ENCODE results near the gene CCDC157.
A peak's percentile ranks its signal among the peaks of the same experiment; 100 is the strongest.

Gene CCDC157

DNA sequence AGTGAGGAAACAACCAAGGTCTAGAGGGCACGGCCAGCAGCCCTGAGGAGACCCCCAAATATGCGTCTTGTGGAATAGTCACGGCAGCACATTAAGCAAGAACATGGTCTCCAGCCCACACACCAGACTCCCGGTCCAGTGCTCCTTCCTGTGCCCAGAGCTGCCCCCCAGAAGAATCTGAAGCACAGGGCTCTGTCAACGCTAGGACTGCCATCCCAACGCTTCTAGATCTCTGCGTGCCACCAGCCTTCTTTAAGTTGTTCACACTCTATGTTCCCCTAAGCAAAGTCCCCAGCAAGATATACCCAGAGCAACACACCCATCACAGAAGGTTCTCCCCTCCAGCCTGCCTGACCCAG, 36.5 kb downstream of the CCDC157 start (continued):
- TF ChIP-seq ZNF560 (tag by site-specific recombination; IDR thresholded peaks at IDR 0.05; ENCODE audit: borderline replicate concordance) (no peak), ZNF10 (tag by site-specific recombination; IDR thresholded peaks at IDR 0.05) (no peak), ZNF341 (tag by site-specific recombination; IDR thresholded peaks at IDR 0.05; ENCODE audit: low read depth) (no peak)

DNA sequence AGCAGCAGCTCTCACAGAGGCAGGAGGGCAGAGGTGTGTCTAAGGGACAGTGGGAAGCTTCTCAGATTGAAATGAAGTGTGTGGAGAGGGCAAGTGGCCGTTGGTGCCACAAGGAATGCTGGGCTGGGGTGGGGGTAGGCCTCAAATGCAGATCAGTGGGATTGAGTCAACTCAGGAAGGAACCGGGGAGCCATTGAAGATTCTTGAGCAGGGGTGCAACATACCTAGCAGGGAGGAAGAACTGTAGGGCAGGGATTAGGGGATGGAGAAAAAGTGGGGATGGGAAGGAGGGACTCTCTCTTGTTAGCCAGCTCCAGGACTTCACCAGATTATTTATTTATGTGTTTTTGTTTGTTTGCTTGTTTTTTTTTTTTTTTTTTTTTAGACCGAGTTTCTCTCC, 37.1 kb downstream of the CCDC157 start:
- ChIA-PET POLR2A (no interaction called here), CTCF (interaction anchor here (1.0 to 5.6 kb wide), 3 partner anchors 31 to 105 kb away, joined by 3 to 71 read pairs (median 28); partner anchors contain the start of gene MTFP1)
- Histone ChIP-seq H3K4me3 (ENCODE audit: low read depth, low read length) (no peak overlapping the region), H3K36me3 (ENCODE audit: control insufficient read depth in 2 of 2, insufficient read depth in 1 of 2, low read length in 2 of 2) (no peaks in the 10 kb centered on the region), H3K4me1 (ENCODE audit: control insufficient read depth, insufficient read depth, low read length) (peaks cover 3% of the 10 kb centered on the region; the same call in 1 of the 2 replicates), H3K9me3 (ENCODE audit: control insufficient read depth, insufficient read depth, low read depth, low read length) (no peaks in the 10 kb centered on the region), H3K27ac (ENCODE audit: extremely low read depth, low read depth, low read length) (no peak overlapping the region)
- TF ChIP-seq ZNF248 (tag by site-specific recombination; IDR thresholded peaks at IDR 0.05) (no peak), ZNF16 (tag by site-specific recombination; IDR thresholded peaks at IDR 0.05; ENCODE audit: low read depth) (peak; percentile 89), GLI4 (tag by site-specific recombination; IDR thresholded peaks at IDR 0.05) (no peak)

GRCh38 chr22:30396871-30397655, 40.3 kb downstream of the CCDC157 start, which contains the start of gene SEC14L2:
Gene SEC14L2 (plus strand): TSS chr22:30397018. CDS start chr22:30397117, 99 bp downstream.
- ChIA-PET POLR2A (interaction anchor here (0.6 to 4.6 kb wide), 15 partner anchors 10 to 194 kb away, joined by 3 to 86 read pairs (median 5); partner anchors contain the start of genes CASTOR1, CCDC157, MTFP1 and PES1), CTCF (interaction anchor here (0.6 to 2.8 kb wide), 9 partner anchors 9 to 489 kb away, joined by 3 to 18 read pairs (median 4); partner anchors contain the start of gene RNF215)
- Histone ChIP-seq H3K36me3 (ENCODE audit: control insufficient read depth in 2 of 2, insufficient read depth in 1 of 2, low read length in 2 of 2) (peaks cover 0 to 6% of the 10 kb centered on the region in 2 experiments; a peak in 2 of 3 replicates), H3K4me1 (ENCODE audit: control insufficient read depth, insufficient read depth, low read length) (peaks cover 3% of the 10 kb centered on the region; the same call in 1 of the 2 replicates), H3K9me3 (ENCODE audit: control insufficient read depth, insufficient read depth, low read depth, low read length) (no peaks in the 10 kb centered on the region), H3K27ac (ENCODE audit: extremely low read depth, low read depth, low read length) (no peak within 1 kb of the TSS; the same call in 1 of the 2 replicates), H3K4me3 (ENCODE audit: low read depth, low read length) (peak within 1 kb of the TSS; percentile 80)
- TF ChIP-seq ZNF341 (tag by site-specific recombination; IDR thresholded peaks at IDR 0.05; ENCODE audit: low read depth) (peak; percentile 43), GLIS1 (tag by site-specific recombination; IDR thresholded peaks at IDR 0.05) (0 out of 2 replicates have a peak, but pooled peaks have one; percentile 11), ZNF335 (tag by site-specific recombination; conservative IDR thresholded peaks at IDR 0.05) (peak; percentile 54), PRDM2 (tag by site-specific recombination; IDR thresholded peaks at IDR 0.05; ENCODE audit: borderline replicate concordance) (no peak), ZBTB20 (tag by site-specific recombination; IDR thresholded peaks at IDR 0.05) (peak; percentile 98), SP2 (tag by site-specific recombination; IDR thresholded peaks at IDR 0.05) (peak; percentile 70), WT1 (tag by site-specific recombination; IDR thresholded peaks at IDR 0.05) (0 out of 2 replicates have a peak, but pooled peaks have one; percentile 12)
- TF ChIP-seq, protein P1, sequence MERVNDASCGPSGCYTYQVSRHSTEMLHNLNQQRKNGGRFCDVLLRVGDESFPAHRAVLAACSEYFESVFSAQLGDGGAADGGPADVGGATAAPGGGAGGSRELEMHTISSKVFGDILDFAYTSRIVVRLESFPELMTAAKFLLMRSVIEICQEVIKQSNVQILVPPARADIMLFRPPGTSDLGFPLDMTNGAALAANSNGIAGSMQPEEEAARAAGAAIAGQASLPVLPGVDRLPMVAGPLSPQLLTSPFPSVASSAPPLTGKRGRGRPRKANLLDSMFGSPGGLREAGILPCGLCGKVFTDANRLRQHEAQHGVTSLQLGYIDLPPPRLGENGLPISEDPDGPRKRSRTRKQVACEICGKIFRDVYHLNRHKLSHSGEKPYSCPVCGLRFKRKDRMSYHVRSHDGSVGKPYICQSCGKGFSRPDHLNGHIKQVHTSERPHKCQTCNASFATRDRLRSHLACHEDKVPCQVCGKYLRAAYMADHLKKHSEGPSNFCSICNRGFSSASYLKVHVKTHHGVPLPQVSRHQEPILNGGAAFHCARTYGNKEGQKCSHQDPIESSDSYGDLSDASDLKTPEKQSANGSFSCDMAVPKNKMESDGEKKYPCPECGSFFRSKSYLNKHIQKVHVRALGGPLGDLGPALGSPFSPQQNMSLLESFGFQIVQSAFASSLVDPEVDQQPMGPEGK (tag by site-specific recombination; IDR thresholded peaks at IDR 0.05) = peak; percentile 79
- TF ChIP-seq, protein P2, sequence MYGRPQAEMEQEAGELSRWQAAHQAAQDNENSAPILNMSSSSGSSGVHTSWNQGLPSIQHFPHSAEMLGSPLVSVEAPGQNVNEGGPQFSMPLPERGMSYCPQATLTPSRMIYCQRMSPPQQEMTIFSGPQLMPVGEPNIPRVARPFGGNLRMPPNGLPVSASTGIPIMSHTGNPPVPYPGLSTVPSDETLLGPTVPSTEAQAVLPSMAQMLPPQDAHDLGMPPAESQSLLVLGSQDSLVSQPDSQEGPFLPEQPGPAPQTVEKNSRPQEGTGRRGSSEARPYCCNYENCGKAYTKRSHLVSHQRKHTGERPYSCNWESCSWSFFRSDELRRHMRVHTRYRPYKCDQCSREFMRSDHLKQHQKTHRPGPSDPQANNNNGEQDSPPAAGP (tag by site-specific recombination; IDR thresholded peaks at IDR 0.05) = 0 out of 2 replicates have a peak, but pooled peaks have one; percentile 63
- TF ChIP-seq, protein P3, sequence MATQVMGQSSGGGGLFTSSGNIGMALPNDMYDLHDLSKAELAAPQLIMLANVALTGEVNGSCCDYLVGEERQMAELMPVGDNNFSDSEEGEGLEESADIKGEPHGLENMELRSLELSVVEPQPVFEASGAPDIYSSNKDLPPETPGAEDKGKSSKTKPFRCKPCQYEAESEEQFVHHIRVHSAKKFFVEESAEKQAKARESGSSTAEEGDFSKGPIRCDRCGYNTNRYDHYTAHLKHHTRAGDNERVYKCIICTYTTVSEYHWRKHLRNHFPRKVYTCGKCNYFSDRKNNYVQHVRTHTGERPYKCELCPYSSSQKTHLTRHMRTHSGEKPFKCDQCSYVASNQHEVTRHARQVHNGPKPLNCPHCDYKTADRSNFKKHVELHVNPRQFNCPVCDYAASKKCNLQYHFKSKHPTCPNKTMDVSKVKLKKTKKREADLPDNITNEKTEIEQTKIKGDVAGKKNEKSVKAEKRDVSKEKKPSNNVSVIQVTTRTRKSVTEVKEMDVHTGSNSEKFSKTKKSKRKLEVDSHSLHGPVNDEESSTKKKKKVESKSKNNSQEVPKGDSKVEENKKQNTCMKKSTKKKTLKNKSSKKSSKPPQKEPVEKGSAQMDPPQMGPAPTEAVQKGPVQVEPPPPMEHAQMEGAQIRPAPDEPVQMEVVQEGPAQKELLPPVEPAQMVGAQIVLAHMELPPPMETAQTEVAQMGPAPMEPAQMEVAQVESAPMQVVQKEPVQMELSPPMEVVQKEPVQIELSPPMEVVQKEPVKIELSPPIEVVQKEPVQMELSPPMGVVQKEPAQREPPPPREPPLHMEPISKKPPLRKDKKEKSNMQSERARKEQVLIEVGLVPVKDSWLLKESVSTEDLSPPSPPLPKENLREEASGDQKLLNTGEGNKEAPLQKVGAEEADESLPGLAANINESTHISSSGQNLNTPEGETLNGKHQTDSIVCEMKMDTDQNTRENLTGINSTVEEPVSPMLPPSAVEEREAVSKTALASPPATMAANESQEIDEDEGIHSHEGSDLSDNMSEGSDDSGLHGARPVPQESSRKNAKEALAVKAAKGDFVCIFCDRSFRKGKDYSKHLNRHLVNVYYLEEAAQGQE (tag by site-specific recombination; IDR thresholded peaks at IDR 0.05) = peak; percentile 41; the same call in 1 of the 2 replicates
- TF ChIP-seq, protein P4, sequence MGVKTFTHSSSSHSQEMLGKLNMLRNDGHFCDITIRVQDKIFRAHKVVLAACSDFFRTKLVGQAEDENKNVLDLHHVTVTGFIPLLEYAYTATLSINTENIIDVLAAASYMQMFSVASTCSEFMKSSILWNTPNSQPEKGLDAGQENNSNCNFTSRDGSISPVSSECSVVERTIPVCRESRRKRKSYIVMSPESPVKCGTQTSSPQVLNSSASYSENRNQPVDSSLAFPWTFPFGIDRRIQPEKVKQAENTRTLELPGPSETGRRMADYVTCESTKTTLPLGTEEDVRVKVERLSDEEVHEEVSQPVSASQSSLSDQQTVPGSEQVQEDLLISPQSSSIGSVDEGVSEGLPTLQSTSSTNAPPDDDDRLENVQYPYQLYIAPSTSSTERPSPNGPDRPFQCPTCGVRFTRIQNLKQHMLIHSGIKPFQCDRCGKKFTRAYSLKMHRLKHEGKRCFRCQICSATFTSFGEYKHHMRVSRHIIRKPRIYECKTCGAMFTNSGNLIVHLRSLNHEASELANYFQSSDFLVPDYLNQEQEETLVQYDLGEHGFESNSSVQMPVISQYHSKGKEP (tag by site-specific recombination; IDR thresholded peaks at IDR 0.05) = no peak
